Right lobe of liver (tissue), 4 donors: Measurements from ENCODE around the gene KDM1A.

Experiments
- CTCF ChIP-seq, 4 donors: fragments of 200-600 bp in 3 of 4; fragments of 450-650 bp in 1 of 4; IDR thresholded peaks; one replicate each; pipeline versions ENCODE4 v1.5.1 to v1.8.0; 2016 to 2022; ENCODE audit warnings: antibody characterized with exemption in 4 of 4, mild to moderate bottlenecking in 2 of 4
- POLR2A ChIP-seq: fragments of 450-650 bp; IDR thresholded peaks from one replicate; pipeline ENCODE4 v1.6.1; 2017; ENCODE audit warnings: antibody characterized with exemption, mild to moderate bottlenecking
- donor health status: DM: no; HTN: no; CAD: no.
- donor health status: DM: no; HTN: no; CAD: no.
- donor health status: DM: no; HTN: yes; CAD: no.

DNA sequence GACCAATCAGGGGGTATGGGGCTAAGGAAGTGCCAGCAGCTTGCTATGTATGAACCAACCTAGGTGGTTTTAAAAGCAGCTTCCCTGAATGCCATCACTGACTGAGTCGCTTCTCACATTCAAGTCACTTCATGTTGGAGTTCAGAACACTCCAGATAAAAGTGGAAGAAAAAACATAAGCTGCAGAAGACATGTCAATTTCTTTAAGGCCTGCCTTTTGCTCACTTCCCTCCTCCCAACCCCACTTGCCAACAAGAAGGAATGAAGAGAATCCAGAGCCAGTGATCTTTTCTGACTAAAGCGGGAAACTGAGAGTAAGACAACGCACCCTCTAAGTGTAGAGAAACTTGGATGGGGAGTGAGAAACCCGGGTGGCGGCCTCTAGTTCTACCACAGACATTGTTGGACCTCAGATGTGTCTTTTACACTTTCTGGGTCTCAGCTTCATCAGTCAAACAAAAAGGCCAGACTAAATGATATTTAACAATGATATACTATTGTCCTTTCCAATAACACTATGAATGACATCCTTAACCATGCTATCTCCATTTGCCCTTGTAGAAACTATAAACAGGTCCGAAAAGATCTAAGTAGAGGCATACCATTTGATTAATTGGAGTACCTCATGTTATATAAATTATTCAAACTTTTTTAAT, 95.3 kb downstream of the KDM1A start:
- no peak for TF ChIP-seq CTCF (IDR thresholded peaks at IDR 0.05)
- no peak for TF ChIP-seq POLR2A
